8988T (cell line): ENCODE results near the gene SIGLEC1.

Source experiments
- DNase-seq: peaks from one replicate; pipeline ENCODE4 v3.0.0; 2011

Gene SIGLEC1

GRCh38 chr20:3678856-3679720, 33.3 kb downstream of the SIGLEC1 start:
- DNase-seq, result no peak

DNA sequence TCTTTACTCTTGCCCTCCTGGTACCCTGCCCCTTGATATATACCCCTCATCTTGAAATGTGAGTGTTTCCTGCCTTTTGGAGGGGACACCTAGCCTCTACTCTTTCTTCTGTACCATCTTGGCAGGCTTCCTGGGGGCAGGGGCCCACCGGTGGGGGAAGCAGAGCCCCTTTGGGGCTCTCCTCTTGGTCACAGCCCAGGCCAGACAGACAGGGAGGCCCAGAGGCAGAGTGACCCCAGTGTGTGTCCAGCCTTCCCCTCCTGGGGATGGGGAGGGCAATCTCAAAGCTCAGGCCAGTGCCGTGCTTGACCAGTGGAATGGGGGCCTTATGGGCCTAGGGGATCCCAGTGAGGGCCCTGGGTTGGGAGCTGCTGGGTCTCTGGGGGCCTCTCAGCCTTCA, 34.2 kb downstream of the SIGLEC1 start:
- DNase-seq, result no peak

DNA sequence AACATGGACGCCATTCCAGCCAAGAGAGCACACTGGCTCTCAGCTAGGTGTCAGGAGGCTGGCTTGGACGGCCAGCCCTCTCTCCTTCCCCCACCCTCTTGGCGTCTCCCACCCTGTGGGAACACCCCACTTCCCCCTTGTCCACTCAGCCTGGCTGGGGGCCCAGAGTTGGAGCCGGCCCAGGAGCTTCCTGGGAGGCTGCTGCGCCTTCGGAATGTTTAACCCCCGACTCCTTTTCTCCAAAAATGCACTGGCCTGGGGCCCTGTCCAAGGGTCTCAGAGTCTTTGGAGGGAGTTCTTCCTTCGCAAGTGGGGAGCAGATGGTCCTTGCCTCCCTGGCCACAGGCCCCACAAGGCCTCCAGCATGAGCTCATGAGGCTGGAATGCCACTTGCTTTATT, 34.7 kb downstream of the SIGLEC1 start:
- DNase-seq, result no peak

DNA sequence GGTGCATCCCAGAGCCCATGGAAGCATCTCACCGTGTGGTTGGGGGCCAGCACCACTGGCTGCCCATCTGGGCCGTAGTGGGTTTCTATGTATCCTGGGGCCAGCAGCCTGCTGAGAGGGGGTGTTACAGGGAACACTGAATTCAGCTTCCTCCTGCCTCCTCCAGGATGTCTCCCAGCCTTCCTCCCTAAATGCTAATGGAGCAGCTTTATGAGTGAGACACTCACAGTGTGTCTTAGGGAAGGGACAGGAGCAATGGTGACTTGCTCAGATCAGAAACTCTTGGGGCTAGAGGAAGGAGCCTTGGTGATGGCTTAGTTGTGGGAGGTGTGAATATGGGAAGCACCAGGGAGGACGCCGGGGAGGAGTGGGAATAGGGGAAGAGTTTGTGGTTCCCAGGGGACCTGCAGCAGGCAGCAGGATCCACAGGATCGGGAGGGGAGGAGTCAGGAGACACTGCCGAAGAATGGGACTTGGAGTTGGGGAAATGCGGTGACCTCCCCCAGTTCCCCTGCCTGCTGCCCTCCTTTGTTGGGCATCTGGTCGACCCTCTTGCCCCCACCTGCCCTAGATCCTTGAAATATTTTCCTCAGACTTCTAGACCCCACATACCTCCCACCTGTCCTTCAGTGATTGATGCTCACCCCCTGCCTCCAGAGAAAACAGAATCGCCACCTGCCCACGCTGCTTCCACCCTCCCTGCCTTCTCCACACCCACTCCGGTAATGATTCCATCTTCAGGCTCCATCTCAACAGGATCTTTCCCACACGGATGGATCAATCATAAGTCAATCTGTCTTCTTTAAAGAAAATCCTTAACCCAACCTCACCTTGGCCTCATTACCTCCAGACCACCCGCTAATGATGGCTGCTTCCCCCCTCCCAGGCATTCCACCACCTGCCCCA, 37.2 kb downstream of the SIGLEC1 start:
- peak; percentile 49 for DNase-seq

- DNase-seq, result peak; percentile 76
Measured at GRCh38 chr20:3674447-3674846, 38.0 kb downstream of the SIGLEC1 start.

- DNase-seq, result no peak
Measured at GRCh38 chr20:3673221-3674070, 39.0 kb downstream of the SIGLEC1 start.

- DNase-seq, result no peak
Measured at GRCh38 chr20:3672547-3673171, 39.7 kb downstream of the SIGLEC1 start.

GRCh38 chr20:3671986-3672546, 40.3 kb downstream of the SIGLEC1 start:
- DNase-seq, result no peak

DNA sequence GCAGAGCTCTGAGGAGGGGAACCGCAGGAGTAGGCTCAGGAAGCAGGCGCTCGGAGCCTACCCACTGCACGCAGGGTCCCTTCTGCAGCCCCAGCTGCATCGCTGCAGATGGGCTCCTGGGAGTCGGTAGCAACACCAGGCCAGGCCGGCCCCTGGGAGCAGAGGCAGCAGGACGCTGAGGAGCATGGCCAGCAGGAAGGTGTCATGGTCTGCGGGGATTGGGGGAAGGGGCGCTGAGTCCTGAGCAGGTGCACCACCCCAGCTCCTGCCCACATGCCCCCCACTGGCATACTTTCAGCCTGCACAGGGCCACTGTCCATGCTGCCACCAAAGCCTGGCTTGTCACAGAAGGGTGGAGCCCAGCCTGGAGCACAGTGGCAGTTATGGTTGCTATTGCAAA, 41.5 kb downstream of the SIGLEC1 start:
- no peak for DNase-seq

- no peak for DNase-seq
Measured at GRCh38 chr20:3670511-3670910, 41.9 kb downstream of the SIGLEC1 start.

DNA sequence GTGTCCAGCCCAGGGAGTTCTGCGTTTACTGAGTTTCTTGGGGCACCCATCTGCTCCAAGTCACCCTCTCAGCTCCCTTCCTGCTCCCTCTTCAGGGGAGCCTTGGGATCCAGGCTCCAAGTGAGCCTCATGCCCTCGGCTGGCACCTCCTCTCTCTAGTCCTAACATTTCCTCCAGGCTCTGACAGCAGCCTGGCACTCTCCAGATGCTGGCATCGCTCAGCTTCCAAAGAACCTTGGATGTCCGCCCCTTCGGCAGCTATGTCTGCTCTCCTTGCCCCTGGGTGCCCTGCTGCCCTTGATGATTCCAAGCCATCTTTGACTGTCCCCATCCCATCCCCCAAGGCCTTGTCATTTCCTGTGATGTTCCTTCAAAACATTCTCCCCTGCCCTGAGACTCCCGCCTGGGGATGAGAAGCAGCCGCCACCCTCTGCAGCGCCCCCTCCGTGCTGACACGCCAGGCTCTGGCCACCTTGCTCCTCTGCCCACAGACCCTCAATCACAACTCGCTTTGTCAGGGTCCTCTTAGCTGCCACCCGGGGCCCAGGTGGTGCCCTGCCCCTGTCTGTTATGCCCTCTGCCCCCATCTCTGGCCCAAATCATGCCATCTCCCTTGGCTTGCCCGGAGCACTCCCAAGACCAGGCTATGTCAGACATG, 42.6 kb downstream of the SIGLEC1 start:
- DNase-seq, result no peak

DNA sequence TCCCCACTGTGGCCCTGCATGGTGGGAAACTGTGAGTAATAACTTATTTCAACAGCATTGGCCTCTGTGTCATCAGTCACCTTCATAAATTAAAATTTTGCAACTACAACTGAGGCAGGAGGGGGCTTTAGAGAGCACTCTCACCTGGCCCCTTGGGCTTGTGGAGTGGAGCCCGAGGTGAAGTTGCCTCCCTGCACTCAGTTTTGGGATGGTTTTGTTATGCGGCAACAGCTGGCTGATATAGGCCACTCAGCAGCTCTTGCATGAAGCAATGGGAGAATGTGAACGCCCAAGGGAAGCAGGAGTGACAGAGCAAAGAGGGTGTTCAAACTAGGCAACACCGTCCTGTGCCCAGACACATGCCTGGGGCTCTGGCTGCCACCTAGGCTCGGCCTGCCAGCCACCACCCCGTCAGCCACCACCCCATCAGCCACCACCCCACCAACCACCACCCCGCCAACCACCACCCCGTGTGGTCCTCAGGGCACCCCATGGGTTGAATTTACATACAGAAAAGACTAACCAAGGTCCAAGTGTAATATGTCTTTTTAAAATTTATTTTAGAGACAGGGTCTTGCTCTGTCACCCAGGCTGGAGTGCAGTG, 44.9 kb downstream of the SIGLEC1 start:
- DNase-seq, result no peak

DNA sequence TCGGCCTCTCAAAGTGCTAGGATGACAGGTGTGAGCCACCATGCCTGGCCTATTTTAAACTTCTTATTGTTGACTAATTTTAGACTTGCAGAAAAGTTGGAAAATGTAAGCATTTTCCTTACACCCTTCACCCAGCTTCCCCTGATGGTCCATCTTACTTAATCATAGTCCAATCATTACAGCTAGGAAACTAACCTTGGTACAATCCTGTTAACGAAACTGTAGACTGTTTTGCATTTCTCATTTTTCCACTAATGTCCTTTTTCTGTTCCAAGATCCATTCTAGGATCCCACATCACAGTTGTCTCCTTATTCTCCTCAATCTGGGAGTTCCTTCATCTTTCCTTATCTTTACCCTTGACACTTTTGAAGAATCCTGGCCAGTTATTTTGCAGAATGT, 48.5 kb downstream of the SIGLEC1 start:
- no peak for DNase-seq

DNA sequence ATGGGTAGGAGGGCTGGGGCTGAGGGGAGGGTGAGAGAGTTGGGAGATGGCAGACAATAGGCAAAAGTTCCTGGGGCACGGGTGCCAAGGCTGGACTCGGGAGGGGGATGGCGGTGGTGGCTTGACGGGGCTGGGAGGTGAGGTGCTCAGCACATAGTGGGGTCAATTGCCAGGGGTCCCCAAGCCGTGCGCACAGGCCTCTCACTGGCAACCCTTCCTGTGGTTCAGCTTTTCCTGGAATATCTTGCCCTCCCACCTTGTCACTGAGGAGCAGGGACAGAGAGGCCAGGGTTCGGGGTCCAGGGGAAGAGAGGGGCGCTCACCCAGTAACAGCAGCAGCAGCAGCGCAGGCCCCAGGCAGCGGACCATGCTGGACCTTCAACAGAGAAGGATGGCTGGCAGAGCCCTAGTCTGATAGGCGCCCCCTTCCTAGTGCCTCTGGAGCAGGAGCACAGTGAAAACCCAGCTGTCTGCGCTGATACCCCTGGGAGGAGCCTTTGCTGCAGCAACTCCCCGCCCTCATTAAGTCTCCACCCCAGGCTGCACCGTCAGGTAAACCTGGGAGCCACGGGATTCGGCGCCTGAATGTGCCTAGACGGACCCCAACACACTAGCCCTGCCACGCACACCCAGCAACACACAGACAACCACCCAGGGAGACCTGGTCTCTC, 49.2 kb downstream of the SIGLEC1 start, which contains the start of gene GFRA4:
GFRA4 (minus strand) TSS at position 369 of the 671 bp plus-strand sequence; CDS start at position 369, 0 bp downstream.
- no peak for DNase-seq
